NCI-H82 treated with DMSO at 0.1 percent for 48 hours (cell line): ENCODE results near the gene PROM2.

Experiments used
- DNase-seq: peaks from one replicate; lab custom pipeline; 2025; ENCODE audit not compliant: unreplicated experiment; lab: John Stamatoyannopoulos, UW

The PROM2 gene

DNA sequence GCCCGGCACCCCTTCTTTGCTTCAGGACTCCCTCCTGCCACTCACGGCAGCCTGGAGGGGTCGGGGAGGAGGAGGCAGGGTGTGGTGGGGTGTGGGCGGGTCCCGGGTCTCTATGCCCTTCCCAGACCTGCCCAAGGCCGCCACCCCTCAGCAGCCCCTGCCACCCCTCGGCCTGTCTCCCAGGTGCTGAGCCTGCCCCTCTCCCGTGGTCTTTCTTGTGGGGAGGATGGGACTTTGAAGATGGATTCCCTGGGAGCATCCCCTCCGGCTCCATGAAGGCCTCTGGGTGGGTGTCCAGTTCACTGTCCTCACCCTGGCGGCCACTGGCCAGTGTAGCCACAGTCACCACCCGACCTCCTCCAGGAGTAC lies 46.1 kb downstream of the PROM2 start:
- no peak for DNase-seq

DNA sequence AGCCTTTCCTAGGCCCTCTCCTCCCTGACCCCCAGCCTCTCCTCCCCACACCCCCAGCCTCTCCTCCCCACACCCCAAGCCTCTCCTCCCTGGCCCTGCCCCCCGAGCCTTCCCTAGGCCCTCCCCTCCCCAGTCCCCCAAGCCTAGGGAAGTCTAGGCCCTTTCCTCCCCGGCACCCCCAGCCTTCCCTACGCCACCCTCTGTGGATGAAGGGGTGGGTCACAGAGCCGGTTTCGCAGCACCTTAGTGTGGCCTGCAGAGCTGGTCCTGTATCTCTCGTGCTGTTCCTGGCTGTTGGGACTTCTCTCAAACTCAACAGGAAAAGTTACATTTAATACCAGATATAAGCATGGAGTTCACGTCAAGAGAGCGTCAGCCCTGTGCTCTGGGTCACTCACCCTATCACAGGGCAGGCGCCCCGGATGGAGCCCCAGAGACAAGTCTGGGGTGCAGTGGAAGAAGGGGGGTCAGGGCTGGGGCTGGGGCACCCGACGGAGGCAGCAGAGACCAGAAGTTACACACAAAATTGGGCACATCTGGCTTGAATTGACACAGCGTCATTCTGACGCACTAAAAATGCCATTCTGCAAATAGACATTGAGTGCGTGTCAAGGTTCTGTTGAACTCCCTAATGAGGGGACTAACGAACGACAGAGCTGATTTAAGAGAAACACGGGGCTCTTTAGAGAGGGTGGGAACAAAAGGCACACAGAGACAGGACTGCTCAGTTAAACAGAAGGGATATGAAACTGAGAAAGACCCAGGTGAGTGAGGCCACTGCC lies 46.9 kb downstream of the PROM2 start:
- no peak for DNase-seq

DNA sequence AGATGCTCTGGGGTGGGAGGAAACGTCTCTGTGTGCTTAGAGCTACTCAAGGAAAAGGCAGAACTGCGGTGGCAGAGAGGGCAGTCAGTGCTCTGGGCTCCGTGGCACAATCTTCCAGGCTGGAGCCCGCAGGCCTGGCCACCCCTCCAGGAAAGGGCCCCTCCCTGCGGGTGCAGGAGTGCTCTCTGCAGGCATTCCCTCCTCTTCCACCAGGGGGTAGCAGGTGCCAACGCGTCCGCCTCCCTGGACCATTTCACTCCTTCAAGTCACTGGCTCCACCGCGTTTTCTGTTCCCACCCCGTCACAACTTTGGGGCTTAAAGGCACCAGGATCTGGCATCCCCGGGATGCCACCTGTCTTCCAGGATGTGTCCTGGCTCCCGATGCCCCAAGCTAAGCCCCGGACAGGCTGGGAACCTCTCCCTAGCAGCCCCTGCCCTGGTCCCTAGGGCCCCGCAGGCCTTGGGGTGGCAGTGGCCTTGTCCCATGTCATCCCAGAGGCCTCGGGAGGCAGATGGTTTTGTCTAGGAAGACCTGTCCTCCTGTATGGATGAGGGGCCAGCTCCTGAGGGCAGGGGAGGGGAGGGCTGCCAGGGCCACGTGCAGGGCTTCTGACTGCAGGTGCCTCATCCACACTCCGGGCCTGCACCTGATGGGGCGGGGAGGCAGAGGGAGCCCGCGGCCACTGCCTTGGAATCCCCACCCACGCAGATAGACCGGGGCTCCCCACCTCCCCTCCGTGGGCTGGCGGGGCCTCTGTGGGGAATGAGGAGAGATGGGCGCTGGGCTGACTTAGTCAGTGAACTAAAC lies 49.3 kb downstream of the PROM2 start:
- no peak for DNase-seq

DNA sequence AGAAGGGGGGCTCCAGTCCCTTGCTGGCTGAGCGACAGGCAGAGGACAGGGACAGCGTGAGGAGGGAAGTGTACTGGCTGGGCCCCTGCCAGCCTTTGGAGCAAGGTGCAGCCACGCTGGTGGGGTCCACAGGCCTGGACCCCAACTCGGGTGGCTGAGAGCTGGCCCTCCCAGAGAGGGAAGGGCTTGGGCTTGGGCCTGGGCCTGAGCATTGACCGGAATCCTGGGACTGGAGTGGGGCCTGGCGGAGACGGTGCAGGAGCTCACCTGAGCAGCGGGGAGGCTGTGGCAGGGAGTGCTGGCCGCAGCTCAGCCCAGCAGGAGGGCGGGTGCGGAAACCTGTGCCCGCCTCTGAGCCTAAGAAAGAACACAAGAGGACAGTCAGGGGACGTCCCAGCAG lies 50.8 kb downstream of the PROM2 start:
- DNase-seq: no peak

DNA sequence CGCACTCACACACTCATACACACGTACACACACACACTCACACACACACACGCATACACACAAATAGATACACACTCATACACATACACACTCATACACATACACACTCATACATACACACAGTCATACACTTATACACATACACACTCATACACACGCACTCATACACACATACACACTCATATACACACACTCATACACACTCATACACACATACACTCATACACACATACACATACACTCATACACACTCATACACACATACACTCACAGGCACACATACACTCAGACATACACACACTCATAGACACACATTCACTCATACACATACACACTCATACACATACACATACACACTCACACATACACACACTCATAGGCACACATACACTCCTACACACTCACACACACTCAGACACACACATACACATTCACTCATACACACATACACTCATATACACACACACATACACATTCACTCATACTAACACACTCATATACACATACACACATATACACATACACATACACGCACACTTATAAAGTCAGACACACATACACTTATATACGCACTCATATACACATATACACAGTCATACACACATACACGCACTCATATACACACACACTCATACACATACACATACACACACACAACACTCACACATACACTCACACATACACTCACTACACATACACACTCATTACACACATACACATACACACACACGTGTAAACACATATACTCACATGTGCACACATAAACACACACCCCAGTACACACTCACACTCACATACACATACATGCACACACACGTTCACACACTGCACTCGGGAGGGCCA lies 51.6 kb downstream of the PROM2 start:
- no peak for DNase-seq

DNA sequence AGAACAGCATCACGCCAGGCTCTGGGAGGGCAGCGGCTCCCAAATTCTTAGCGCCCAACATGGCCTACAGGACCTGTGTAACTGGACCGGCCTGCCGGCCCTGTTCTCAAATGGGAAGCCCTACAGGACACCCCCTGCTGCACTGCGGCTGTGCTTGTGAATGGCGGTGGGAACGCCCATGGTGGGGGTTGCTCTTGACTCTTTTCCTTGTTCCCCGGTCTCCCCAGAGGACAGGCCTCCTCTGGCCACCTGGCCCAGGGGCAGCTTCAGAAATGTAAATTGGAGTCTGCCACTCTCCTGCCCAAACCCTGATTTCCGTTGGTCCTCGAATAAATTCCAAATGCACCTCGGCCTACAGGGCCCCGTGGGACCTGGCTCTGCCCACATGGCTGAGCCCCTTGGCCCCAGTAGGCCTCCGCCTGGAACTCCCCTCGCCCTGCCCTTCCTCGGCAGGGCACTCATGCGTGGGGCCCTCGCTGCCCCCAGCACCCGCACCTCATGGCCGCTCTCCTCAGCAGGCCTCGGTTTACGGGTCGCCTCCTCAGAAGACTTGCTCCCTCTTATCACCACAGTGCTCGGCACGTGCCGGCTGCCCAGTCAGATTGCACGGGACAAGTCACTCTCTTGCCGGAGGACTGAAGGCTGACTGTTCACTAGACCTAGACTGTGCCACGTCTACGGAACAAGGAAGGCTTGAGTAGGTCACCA lies 52.3 kb downstream of the PROM2 start:
- no peak for DNase-seq

DNA sequence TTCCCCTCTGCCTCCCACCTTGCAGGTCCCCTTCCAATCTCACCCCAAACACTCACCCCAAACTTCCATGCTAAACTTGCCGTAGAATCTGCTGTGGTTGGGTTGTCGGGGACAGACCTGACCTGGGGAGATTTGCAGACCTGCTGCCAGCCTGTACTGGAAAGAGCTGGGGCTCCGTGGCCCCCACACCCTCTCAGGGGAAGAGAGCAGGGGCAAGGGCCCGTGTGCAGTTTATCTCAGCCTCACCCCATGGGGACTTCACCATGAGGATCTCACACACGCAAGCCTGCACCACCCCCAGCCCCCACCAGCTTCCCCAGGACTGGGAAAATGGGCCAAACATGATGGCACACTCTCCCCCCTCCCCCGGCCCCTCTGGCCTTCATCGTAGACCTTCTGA lies 53.6 kb downstream of the PROM2 start:
- no peak for DNase-seq

DNA sequence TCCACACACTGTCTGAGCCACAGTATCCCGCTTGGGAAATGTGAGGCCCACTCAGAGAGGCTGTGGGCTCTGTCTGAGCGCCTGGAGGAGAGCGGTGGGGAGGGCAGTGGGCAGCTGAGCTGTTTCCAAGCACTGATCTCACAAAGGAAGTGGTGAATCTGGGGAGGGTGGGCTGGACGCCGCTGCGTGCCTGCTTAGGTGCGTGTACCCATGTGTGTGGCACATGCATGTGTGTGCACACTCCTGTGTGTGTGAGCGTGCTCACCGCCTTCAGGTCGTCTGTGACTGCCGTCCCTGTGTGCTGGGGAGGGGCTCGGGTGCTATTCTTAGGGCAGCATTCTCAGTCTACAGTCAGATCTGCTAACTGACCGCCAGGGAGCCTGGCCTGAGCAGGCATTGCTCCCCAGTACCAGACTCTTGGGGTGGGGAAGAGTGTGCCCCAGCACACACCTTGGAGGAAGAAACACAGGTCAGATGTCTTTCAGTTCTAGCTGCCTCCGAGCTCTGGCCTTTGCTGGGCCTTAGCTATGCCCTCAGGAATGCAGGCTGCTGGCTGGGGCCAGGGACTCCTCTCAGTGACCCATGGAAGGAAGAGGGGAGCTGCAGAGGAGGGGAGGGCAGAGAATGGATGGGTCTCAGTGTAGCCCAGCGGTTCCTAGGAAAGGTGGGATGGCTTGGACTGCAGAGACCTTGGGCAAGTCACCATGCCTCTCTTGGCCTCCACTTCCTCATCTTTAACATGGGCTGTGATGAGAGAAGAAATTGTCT lies 54.3 kb downstream of the PROM2 start:
- DNase-seq: no peak

DNA sequence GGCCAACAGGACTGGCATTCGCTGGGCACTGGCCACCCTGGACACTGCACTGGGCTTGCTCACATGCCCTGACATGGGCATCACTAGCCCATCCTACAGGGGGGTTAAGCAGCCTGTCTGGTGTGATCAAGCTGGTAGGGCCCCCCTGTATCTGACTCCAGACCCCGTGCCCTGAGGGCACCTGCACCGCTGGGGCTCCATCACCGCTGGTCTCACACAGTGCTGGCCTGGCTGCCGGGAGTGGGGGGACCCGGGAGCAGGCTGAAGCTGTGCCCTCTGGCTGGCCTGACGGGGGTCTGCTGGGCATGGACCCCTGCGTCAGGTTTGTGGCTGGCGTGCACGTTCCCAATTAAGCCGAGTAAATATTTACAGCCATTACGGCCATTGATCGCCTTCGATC lies 55.2 kb downstream of the PROM2 start:
- no peak for DNase-seq

DNA sequence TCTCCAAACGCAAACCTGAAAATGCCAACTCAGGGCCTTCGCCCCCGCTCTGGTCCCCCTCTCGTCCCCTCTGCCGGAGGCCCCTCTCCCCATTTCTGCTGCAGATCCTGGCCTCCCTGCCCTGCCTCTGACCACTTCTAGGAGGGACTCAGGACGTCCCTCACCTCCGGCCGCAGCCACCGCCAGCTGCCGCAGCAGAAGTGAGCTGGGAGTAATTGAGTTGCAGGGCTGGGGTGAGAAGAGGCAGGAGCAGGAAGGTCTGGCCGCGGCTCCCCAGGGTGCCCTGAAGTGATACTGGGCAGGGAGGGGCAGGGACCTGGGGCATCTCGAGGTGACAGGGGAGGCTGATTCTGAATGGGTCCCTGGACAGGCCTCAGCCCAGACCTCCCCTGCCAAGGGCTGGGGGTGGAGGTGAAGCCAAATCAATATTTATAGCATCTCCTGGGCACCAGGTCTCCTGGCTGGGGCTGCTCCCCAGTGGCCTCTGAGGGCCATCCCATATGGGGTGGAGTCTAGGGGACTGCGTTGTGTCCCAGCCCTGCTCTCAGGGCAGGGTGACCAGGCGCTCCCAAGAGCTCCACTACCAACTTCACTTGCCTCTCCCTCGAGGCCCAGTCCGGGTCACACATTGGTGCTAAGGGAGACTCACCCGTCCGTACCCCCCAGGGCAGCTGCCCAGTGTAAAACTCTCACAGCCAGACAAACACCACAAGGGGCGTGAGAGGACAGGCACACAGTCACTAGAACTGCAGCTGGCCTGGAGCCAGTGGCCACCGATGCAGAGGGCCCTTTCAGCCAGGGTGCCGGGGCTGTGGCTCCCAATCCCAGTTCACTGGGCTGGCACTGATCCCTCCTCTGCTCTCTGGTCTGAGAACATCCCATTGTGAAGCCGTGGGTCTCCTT lies 55.9 kb downstream of the PROM2 start:
- no peak for DNase-seq

DNA sequence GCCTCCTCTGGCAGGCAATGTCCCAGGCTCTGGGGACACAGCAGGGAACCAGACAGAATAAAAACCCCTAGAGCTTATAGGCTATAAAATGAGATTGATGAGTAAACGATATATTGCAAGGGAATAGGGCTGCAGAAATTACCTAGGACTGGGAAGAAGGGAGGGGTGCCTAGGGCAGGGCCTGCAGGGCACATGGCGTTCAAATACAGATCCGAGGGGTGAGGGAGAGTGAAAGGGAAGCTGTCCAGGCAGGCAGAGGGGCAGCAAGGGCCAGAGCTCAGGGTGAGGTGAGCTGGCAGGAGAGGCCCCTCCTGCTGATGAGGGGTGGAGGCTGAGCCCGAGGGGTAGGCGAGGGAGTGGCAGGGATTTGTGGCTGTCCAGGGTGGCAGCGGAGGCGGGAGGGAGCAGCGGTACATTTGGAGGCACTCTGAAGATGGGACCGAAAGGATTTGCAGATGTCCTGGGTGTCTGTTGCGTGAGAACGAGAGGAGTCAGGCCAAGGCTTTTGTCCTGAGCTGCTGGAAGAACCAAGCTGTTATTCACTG lies 56.6 kb downstream of the PROM2 start:
- DNase-seq: no peak

DNA sequence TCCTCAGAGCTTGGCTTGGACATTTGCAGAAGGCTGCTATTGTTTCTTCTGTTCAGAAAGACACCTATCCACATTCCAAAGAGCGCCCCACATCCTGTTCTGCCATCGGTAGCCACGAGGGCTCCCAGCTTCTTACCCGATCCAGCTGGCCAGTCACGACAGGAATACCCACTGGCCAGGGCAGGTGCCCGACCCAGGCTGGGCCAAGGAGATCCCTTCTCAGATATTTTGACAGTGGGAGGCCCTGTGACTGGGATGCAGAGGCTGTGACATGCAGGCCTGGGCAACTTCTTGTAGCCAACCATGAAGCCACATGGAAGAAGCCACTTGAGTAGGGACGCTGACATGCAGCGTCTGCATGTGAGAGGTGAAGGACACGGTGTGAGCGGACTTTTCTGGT lies 57.4 kb downstream of the PROM2 start:
- no peak for DNase-seq

DNA sequence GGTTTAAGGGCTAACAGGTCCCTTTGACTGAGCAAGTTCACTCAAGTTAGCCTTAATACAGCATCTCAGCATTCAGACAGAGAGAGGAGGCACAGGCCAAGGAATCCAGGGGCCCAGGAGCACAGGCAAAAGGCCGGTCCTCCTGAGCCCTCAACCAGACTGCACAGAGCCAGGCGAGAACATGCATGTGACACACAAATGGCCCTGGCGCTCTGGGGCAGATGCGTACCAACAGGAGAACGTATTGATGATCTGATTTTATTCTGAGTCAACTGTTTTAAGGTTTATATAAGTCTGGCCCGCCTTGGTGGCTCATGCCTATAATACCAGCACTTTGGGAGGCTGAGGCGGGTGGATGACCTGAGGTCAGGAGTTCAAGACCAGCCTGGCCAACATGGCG lies 57.8 kb downstream of the PROM2 start:
- DNase-seq: no peak

DNA sequence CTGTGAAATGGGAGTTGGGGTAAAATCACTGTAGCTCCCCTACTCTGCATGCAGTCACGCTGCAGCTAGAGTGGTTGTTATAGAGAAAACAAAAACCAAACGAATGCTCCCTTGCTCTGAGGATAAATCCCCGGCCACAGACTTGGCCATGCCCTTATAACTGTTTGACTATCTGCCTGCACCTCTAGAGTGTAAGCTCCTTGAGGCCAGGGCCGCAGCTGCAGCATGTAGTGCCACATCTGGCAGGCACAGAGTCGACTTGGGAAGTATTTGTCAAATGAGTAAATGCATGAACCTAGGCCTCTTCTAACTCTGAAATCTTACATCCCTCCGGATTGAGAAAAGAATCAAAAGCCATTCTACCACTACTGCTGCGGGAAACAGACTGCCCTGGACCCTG lies 58.8 kb downstream of the PROM2 start:
- DNase-seq: no peak

DNA sequence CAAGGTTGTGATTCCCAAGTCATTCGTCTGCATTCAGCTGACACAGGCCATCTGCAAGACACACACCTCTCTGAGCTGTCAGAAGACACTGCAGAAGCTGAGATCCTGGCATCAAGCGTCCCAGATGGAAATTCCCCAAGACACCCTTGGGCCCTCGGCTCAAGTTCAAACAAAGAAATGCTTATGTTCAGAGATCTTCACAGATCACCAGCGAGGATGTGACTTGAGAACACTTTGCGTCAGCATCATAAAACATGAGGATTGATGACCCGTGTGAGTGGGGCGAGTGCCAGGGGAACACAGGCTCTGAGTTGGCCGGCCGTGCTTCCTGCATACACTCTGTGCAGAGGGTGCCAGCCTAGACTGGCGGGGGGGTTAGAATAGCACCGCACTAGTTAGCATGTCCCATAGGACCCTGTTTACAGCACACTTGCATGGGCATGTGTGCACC lies 59.7 kb downstream of the PROM2 start:
- no peak for DNase-seq

DNA sequence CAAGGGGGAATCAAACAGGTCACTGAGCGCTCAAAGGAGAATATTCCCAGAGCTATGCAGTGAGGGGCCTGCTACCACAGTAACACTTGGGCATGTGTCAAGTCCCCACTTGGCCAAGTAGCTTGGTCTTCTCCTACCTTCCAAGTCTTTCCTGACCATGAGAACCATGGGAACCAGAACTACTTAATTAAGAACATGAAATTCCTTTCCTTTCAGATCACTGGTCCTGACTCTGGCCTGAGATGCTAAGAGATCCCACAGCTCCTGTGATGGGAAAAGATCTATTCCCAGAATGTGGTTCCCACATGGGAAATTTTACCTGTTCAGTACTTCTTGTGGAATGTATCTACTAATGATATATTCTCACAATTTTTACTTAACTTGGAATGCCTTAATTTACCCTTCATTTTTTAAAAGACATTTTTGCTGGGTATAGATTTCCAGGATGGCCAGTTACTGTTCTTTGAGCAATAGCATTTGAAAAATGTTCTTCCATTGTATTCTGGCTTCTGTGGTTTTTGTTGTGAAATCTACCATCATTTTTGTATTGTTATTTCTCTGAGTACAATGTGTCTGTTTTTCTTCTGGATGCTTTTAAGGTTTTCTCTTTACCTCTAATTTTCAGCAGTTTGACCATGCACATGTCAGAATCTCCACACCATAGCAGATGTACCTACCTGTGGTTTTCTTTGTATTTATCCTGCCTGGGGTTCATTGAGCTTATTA lies 60.8 kb downstream of the PROM2 start:
- no peak for DNase-seq

DNA sequence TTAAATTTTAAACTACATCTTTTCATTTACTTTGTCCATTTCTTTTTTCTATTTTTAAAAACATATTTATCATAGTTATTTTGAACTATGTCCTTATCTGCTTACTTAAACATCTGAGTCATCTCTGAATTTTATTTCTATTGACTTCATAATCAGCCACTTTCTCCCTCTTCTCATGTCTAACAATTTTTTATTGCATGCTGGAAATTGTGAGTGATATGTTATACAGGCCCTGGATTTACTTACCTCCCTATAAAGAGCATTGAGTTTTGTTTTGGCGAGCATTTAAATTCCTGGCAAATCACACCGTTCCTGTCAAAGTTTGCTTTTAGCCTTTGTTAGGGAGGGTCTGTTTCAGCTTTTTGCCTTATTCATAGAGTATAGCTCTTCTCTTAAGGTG lies 62.2 kb downstream of the PROM2 start:
- no peak for DNase-seq

DNA sequence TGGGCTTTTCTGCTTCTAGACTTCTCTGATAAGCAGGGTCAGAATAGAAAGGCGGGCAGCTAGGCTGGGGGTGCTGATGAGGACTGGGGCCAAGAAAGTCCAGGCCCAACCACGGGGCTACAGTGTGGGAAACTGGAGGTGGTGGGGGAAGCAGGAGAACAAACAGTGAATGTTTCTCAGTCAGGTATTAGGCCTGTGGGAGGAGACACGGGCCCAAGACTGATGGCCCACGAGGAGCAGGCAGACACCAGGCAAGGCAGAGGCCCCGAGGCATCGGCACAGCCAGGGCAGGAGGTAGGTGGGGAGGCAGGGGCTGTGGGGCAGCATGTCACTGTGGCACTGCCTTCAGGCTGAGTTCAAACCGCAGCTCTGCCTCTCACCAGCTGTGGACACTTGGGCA lies 63.6 kb downstream of the PROM2 start:
- DNase-seq: no peak
